ENCODE data around the gene HAUS5. TPM values are rescaled to one million over a fixed set of nuclear protein-coding genes. Genes with fewer than 3 reads are reported as not detected.

The HAUS5 gene
- total and polyA plus RNA-seq, 10 of the 15 experiments (the other 5 are each of a cell fraction or from before 2014, with no cell fraction given): 3.1 to 32.6 (median 17.6) TPM

GRCh38 chr19:35655600-35655999, 43.1 kb downstream of the HAUS5 start:
- Histone ChIP-seq H3K9me3 (replicated peaks; ENCODE audit: control insufficient read depth, insufficient read depth, low read length) (no peaks in the 10 kb centered on the region), H3K27me3 (replicated peaks in 1 of 2; ENCODE audit: control insufficient read depth in 2 of 2, insufficient read depth in 2 of 2, low read length in 1 of 2) (no peaks in the 10 kb centered on the region), H3K9ac (ENCODE audit: control insufficient read depth, insufficient read depth, low read length) (no peak overlapping the region), H4K20me1 (ENCODE audit: control insufficient read depth, insufficient read depth) (no peaks in the 10 kb centered on the region), H3K4me2 (ENCODE audit: control insufficient read depth, insufficient read depth) (no peak overlapping the region), H3K27ac (ENCODE audit: control insufficient read depth, insufficient read depth) (no peak overlapping the region), H2AFZ (ENCODE audit: control insufficient read depth, low read depth, low read length) (no peak overlapping the region), H3K36me3 (ENCODE audit: control insufficient read depth in 2 of 2, insufficient read depth in 2 of 2, low read length in 1 of 2) (peaks cover 13 to 14% of the 10 kb centered on the region in 2 experiments; a peak in 3 of 4 replicates), H3K79me2 (ENCODE audit: control insufficient read depth, insufficient read depth, low read length) (peaks cover 5% of the 10 kb centered on the region), H3K4me1 (ENCODE audit: control insufficient read depth, insufficient read depth, low read length) (no peaks in the 10 kb centered on the region), H3K4me3 (no peak overlapping the region)
- intact Hi-C loops (cut with micrococcal nuclease; ENCODE audit: unreplicated experiment) (no loop called here), in situ Hi-C loops (cut with MboI) (no loop called here)
- ChIA-PET SMC1A (ENCODE audit: uncharacterized antibody, unreplicated experiment) (no interaction called here), POLR2A (no interaction called here), RAD21 (ENCODE audit: unreplicated experiment) (no interaction called here), CTCF (interaction anchor here (2.0 kb wide), 1 partner anchor 107 kb away, joined by 9 read pairs; no protein-coding TSS in a partner anchor)
- no peak for FAIRE-seq
- DNase-seq (ENCODE audit: low read depth, low spot score): no peak
- ATAC-seq: no peak
- no TSS peak for BruUV-seq (replicated peaks)
- 100% methylated on average over 4 of the region's 4 CpGs for WGBS (ENCODE audit: insufficient coverage, insufficient replicate concordance, low lambda C conversion rate, missing lambda C conversion rate)
- no peak for TF ChIP-seq RAD51 (IDR thresholded peaks at IDR 0.05)
- TF ChIP-seq MEF2A (IDR thresholded peaks at IDR 0.05; ENCODE audit: insufficient read depth, low read depth, low read length): no peak
- no peak for TF ChIP-seq SIX5 (IDR thresholded peaks at IDR 0.05; ENCODE audit: low read depth, low read length, severe bottlenecking)
- no peak for TF ChIP-seq ZBTB33 (IDR thresholded peaks at IDR 0.05)
- TF ChIP-seq IRF4 (IDR thresholded peaks at IDR 0.05; ENCODE audit: low read depth, low read length): no peak
- no peak for TF ChIP-seq CBX5 (IDR thresholded peaks at IDR 0.05; ENCODE audit: low read depth)
- no peak for TF ChIP-seq MYC (IDR thresholded peaks at IDR 0.05; ENCODE audit: insufficient read depth, insufficient read length, insufficient replicate concordance, low read length, severe bottlenecking)
- TF ChIP-seq RBBP5 (conservative IDR thresholded peaks at IDR 0.05): no peak
- no peak for TF ChIP-seq ATF7 (IDR thresholded peaks at IDR 0.05; ENCODE audit: low read depth)
- TF ChIP-seq CHD4 (IDR thresholded peaks at IDR 0.05): no peak
- TF ChIP-seq SUZ12 (IDR thresholded peaks at IDR 0.05; ENCODE audit: unreplicated experiment): no peak
- TF ChIP-seq SMAD1 (IDR thresholded peaks at IDR 0.05; ENCODE audit: low read depth, partially characterized antibody): no peak
- no peak for TF ChIP-seq CEBPB (IDR thresholded peaks at IDR 0.05; ENCODE audit: borderline replicate concordance in 1 of 2, low read depth in 2 of 2, low read length in 2 of 2)
- TF ChIP-seq RCOR1 (conservative IDR thresholded peaks at IDR 0.05; ENCODE audit: low read depth, low read length): no peak
- TF ChIP-seq BCL3 (IDR thresholded peaks at IDR 0.05; ENCODE audit: borderline replicate concordance, insufficient read depth, low read depth, low read length, poor library complexity, severe bottlenecking): no peak
- no peak for TF ChIP-seq ZBED1 (IDR thresholded peaks at IDR 0.05; ENCODE audit: borderline replicate concordance)
- no peak for TF ChIP-seq PAX5 (IDR thresholded peaks at IDR 0.05; ENCODE audit: borderline replicate concordance, low read depth, low read length)
- TF ChIP-seq RUNX3 (IDR thresholded peaks at IDR 0.05; ENCODE audit: low read length): no peak
- no peak for TF ChIP-seq POLR2AphosphoS5 (IDR thresholded peaks at IDR 0.05; ENCODE audit: low read length)
